Mesenchymal stem cell (in vitro differentiated cells and primary cell): ENCODE data around the gene SLC35F4.
"Not testable (repeated sequence)": the region's sequence is repeated elsewhere in the genome, so short reads cannot be mapped to it uniquely, and the experiment has no call there.

Experiments used
- DNase-seq: peaks from one replicate; pipeline ENCODE4 v3.0.0-alpha.2; 2013
- H2AFZ ChIP-seq: one replicate; pipeline ENCODE4 v1.6.1; 2013; ENCODE audit warnings: low read depth, mild to moderate bottlenecking, control low read depth, inconsistent platforms, low read length, moderate library complexity
- H2AK5ac ChIP-seq: 2 replicates; pipeline ENCODE4 v1.6.1; 2013; ENCODE audit warnings: low read length, moderate library complexity, mild to moderate bottlenecking, inconsistent platforms; ENCODE audit not compliant: severe bottlenecking
- H2BK120ac ChIP-seq: one replicate; pipeline ENCODE4 v1.6.1; 2013; ENCODE audit warnings: low read depth, mild to moderate bottlenecking, inconsistent platforms, low read length, moderate library complexity
- H2BK12ac ChIP-seq, 2 experiments: one replicate each; pipeline ENCODE4 v1.6.1; 2013; ENCODE audit warnings: inconsistent platforms in 2 of 2, low read length in 2 of 2, mild to moderate bottlenecking in 2 of 2, moderate library complexity in 2 of 2, control low read depth in 1 of 2
- H2BK15ac ChIP-seq: one replicate; pipeline ENCODE4 v1.6.1; 2013; ENCODE audit warnings: mild to moderate bottlenecking, low read depth, inconsistent platforms; ENCODE audit not compliant: poor library complexity, severe bottlenecking
- H2BK5ac ChIP-seq: 2 replicates; pipeline ENCODE4 v1.6.1; 2013; ENCODE audit warnings: low read depth, mild to moderate bottlenecking, low read length, control low read depth, inconsistent platforms; ENCODE audit not compliant: poor library complexity, severe bottlenecking
- H3K14ac ChIP-seq, 2 experiments: one replicate each; pipeline ENCODE4 v1.6.1; 2013; ENCODE audit warnings: inconsistent platforms in 2 of 2, low read length in 2 of 2, control low read depth in 1 of 2, mild to moderate bottlenecking in 1 of 2, moderate library complexity in 1 of 2
- H3K18ac ChIP-seq, 2 experiments: one replicate each; pipeline ENCODE4 v1.6.1; 2013; ENCODE audit warnings: inconsistent platforms in 2 of 2, low read length in 2 of 2, control low read depth in 1 of 2, low read depth in 1 of 2, mild to moderate bottlenecking in 1 of 2
- H3K23ac ChIP-seq, 2 experiments: one replicate each; pipeline ENCODE4 v1.6.1; 2013; ENCODE audit warnings: inconsistent platforms in 2 of 2, low read length in 2 of 2, mild to moderate bottlenecking in 2 of 2, moderate library complexity in 2 of 2, control low read depth in 1 of 2
- H3K27ac ChIP-seq: 2 replicates; pipeline ENCODE4 v1.5.1; 2013; ENCODE audit warnings: mild to moderate bottlenecking, moderate library complexity, low read length, control low read depth, inconsistent platforms; ENCODE audit not compliant: poor library complexity, severe bottlenecking
- H3K27me3 ChIP-seq, 2 experiments: 2 replicates each; pipeline versions ENCODE4 v1.6.1 to v1.7.0; 2013; ENCODE audit warnings: low read length in 2 of 2, mild to moderate bottlenecking in 2 of 2, moderate library complexity in 2 of 2, control low read depth in 1 of 2, inconsistent platforms in 1 of 2; ENCODE audit not compliant: control insufficient read depth in 1 of 2, insufficient read depth in 1 of 2
- H3K36me3 ChIP-seq, 2 experiments: 2 replicates each; pipeline versions ENCODE4 v1.6.1 to v1.7.0; 2013; ENCODE audit warnings: low read length in 2 of 2, control low read depth in 1 of 2, inconsistent platforms in 1 of 2, low read depth in 1 of 2, mild to moderate bottlenecking in 1 of 2; ENCODE audit not compliant: insufficient read depth in 2 of 2, control insufficient read depth in 1 of 2
- H3K4ac ChIP-seq, 2 experiments: one replicate each; pipeline ENCODE4 v1.6.1; 2013; ENCODE audit warnings: inconsistent platforms in 2 of 2, low read length in 2 of 2, mild to moderate bottlenecking in 2 of 2, moderate library complexity in 2 of 2, control low read depth in 1 of 2, low read depth in 1 of 2
- H3K4me1 ChIP-seq: 2 replicates; pipeline ENCODE4 v1.6.1; 2013; ENCODE audit warnings: low read depth, low read length, control low read depth; ENCODE audit not compliant: control insufficient read depth, insufficient read depth
- H3K4me2 ChIP-seq: 2 replicates; pipeline ENCODE4 v1.6.1; 2013; ENCODE audit warnings: low read length, mild to moderate bottlenecking, inconsistent platforms; ENCODE audit not compliant: poor library complexity, severe bottlenecking
- H3K4me3 ChIP-seq, 2 experiments: 2 replicates each; pipeline versions ENCODE4 v1.5.1 to v1.7.0; 2013; ENCODE audit warnings: low read length in 2 of 2, mild to moderate bottlenecking in 2 of 2, control low read depth in 1 of 2, low read depth in 1 of 2; ENCODE audit not compliant: insufficient read depth in 1 of 2
- H3K79me1 ChIP-seq: replicated peaks from 2 replicates; pipeline ENCODE4 v1.6.1; 2013; ENCODE audit warnings: mild to moderate bottlenecking, control low read depth, low read length, inconsistent platforms; ENCODE audit not compliant: poor library complexity, severe bottlenecking
- H3K9ac ChIP-seq: 2 replicates; pipeline ENCODE4 v1.7.0; 2013; ENCODE audit warnings: mild to moderate bottlenecking, low read length, moderate library complexity
- H3K9me3 ChIP-seq: 2 replicates; pipeline ENCODE4 v1.7.0; 2013; ENCODE audit warnings: mild to moderate bottlenecking, low read length; ENCODE audit not compliant: control insufficient read depth
- H4K8ac ChIP-seq: one replicate; pipeline ENCODE4 v1.6.1; 2013; ENCODE audit warnings: inconsistent platforms, mild to moderate bottlenecking, low read length, moderate library complexity
- H4K91ac ChIP-seq: one replicate; pipeline ENCODE4 v1.6.1; 2013; ENCODE audit warnings: mild to moderate bottlenecking, low read length, inconsistent platforms
- WGBS: methylation state at CpG from one replicate; pipeline ENCODE4 v1.1.7; 2013; ENCODE audit warnings: mixed read lengths; 5-methylcytosine and 5-hydroxymethylcytosine counted together

Gene SLC35F4

GRCh38 chr14:57732463-57733285 is 133.2 kb downstream of the SLC35F4 start:
- Histone ChIP-seq H3K4me2 (no peak overlapping the region), H4K91ac (no peak overlapping the region), H2AFZ (no peak overlapping the region), H3K36me3 (no peaks in the 10 kb centered on the region), H3K79me1 (no peaks in the 10 kb centered on the region), H2BK5ac (no peak overlapping the region), H3K9me3 (no peaks in the 10 kb centered on the region), H2BK120ac (no peak overlapping the region), H2BK15ac (no peak overlapping the region), H3K27me3 (no peaks in the 10 kb centered on the region), H3K14ac (no peak overlapping the region), H3K9ac (peak overlapping the region; percentile 20), H2AK5ac (no peak overlapping the region), H2BK12ac (no peak overlapping the region), H4K8ac (no peak overlapping the region), H3K18ac (no peak overlapping the region), H3K23ac (no peak overlapping the region), H3K4me1 (peaks cover 2% of the 10 kb centered on the region), H3K27ac (peak overlapping the region; percentile 22), H3K4ac (no peak overlapping the region), H3K4me3 (no peak overlapping the region)
- 85% methylated on average over 2 of the region's 3 CpGs for WGBS
- no peak for DNase-seq

GRCh38 chr14:57729208-57730187 is 136.4 kb downstream of the SLC35F4 start:
- no peak overlapping the region for H2BK5ac ChIP-seq
- WGBS = 72% methylated on average over 4 of the region's 5 CpGs
- H3K9ac ChIP-seq = no peak overlapping the region
- H3K4me3 ChIP-seq = no peak overlapping the region
- H3K4me1 ChIP-seq = peaks cover 2% of the 10 kb centered on the region
- no peak overlapping the region for H3K4me2 ChIP-seq
- DNase-seq = no peak
- H2BK15ac ChIP-seq = no peak overlapping the region
- H4K8ac ChIP-seq = no peak overlapping the region
- peak overlapping the region; percentile 64 for H2AK5ac ChIP-seq
- H3K4ac ChIP-seq = no peak overlapping the region
- no peak overlapping the region for H2BK120ac ChIP-seq
- H3K27ac ChIP-seq = no peak overlapping the region
- H2AFZ ChIP-seq = no peak overlapping the region
- H3K79me1 ChIP-seq = no peaks in the 10 kb centered on the region
- H3K9me3 ChIP-seq = no peaks in the 10 kb centered on the region
- H3K36me3 ChIP-seq = no peaks in the 10 kb centered on the region
- no peak overlapping the region for H2BK12ac ChIP-seq
- no peak overlapping the region for H3K18ac ChIP-seq
- no peak overlapping the region for H4K91ac ChIP-seq
- H3K14ac ChIP-seq = no peak overlapping the region
- no peak overlapping the region for H3K23ac ChIP-seq
- H3K27me3 ChIP-seq = no peaks in the 10 kb centered on the region

DNA sequence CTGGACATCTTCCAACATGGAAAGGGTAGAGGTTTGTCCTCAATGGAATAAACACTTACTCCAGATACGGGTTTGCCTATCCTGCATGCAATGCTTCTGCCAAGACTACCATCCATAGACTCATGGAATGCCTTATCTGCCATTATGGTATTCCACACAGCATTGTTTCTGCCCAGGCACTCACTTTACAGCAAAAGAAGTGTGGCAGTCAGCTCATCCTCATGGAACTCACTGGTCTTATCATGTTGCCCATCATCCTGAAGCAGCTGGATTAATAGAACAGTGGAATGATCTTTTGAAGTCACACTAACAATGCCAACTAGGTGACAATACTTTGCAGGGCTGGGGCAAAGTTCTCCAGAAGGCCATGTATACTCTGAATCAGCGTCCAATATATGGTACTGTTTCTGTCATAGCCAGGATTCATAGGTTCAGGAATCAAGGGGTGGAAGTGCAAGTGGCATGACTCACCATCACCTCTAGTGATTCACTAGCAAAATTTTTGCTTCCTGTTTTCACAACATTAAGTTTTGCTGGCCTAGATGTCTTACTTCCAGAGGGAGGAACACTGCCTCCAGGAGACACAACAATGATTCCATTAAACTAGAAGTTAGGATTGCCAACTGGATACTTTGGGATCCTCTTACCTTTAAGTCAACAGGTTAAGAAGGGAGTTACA is 140.4 kb downstream of the SLC35F4 start:
- 31% methylated on average over 2 of the region's 2 CpGs for WGBS
- Histone ChIP-seq H3K4ac (no peak overlapping the region), H2BK12ac (no peak overlapping the region), H3K9ac (no peak overlapping the region), H4K91ac (no peak overlapping the region), H3K79me1 (no peaks in the 10 kb centered on the region), H3K4me1 (peaks cover 2% of the 10 kb centered on the region), H3K4me3 (no peak overlapping the region), H2AFZ (no peak overlapping the region), H3K18ac (no peak overlapping the region), H3K36me3 (no peaks in the 10 kb centered on the region), H4K8ac (no peak overlapping the region), H3K14ac (no peak overlapping the region), H2AK5ac (no peak overlapping the region), H2BK120ac (no peak overlapping the region), H3K23ac (no peak overlapping the region), H2BK5ac (no peak overlapping the region), H3K9me3 (no peaks in the 10 kb centered on the region), H2BK15ac (no peak overlapping the region), H3K27ac (peak overlapping the region; percentile 73), H3K4me2 (no peak overlapping the region), H3K27me3 (no peaks in the 10 kb centered on the region)
- no peak for DNase-seq

DNA sequence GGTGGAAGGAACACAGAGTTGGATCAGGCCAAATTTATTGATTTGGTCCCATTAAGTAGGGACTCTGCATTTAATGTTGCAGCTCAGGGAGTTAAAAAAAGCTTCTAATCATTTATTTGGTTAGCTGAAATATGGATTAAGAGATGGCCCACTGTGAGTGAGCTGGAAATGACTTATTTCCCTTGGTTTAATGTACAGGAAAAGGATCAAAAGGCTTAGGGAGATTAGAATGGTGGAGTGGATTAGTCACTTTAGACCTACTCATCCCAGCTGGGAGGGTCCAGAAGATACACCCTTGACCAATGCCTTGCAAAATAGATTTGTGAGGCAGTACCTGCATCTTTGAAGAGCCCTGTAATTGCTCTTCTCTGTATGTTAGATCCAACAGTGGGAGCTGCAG is 143.8 kb downstream of the SLC35F4 start:
- H3K4me3 ChIP-seq, H4K91ac ChIP-seq, H3K27me3 ChIP-seq, H3K36me3 ChIP-seq, H3K9me3 ChIP-seq, H3K18ac ChIP-seq, H3K4me1 ChIP-seq, H3K14ac ChIP-seq, H3K23ac ChIP-seq, H2BK15ac ChIP-seq, H3K27ac ChIP-seq, H3K9ac ChIP-seq, H2BK5ac ChIP-seq, H2BK120ac ChIP-seq, H3K4ac ChIP-seq, H4K8ac ChIP-seq, H3K4me2 ChIP-seq, H3K79me1 ChIP-seq, H2AFZ ChIP-seq, H2BK12ac ChIP-seq, DNase-seq, H2AK5ac ChIP-seq: not testable (repeated sequence)
